WTC11 (cell line): ENCODE results near the gene CFAP100.

Experiments used
- ELF4 ChIP-seq: sonication (generic); formaldehyde crosslinking; IDR thresholded peaks from 2 replicates; pipeline ENCODE4 v1.8.1; 2022; ENCODE audit warnings: low read depth, mild to moderate bottlenecking, moderate library complexity, missing genetic modification reagents
- TCF7 ChIP-seq: sonication (generic); formaldehyde crosslinking; IDR thresholded peaks from 2 replicates; pipeline ENCODE4 v1.8.0; 2022; ENCODE audit warnings: mild to moderate bottlenecking, low read depth, missing genetic modification reagents, moderate library complexity
- TEAD4 ChIP-seq: sonication (generic); formaldehyde crosslinking; IDR thresholded peaks from 2 replicates; pipeline ENCODE4 v1.8.0; 2022; ENCODE audit warnings: mild to moderate bottlenecking, missing genetic modification reagents
- TF ChIP-seq, protein P1 (sequence below): fragments of 200-600 bp; IDR thresholded peaks from 2 replicates; pipeline ENCODE4 v1.8.0; 2022; ENCODE audit warnings: antibody characterized with exemption
- TF ChIP-seq, protein P2 (sequence below): sonication (generic); formaldehyde crosslinking; IDR thresholded peaks from 2 replicates; pipeline ENCODE4 v1.8.0; 2022; ENCODE audit warnings: mild to moderate bottlenecking, missing genetic modification reagents
- TF ChIP-seq, protein P3 (sequence below): sonication (generic); formaldehyde crosslinking; IDR thresholded peaks from 2 replicates; pipeline ENCODE4 v1.8.1; 2023; ENCODE audit warnings: mild to moderate bottlenecking, missing genetic modification reagents, moderate library complexity
- TF ChIP-seq, protein P4 (sequence below): sonication (generic); formaldehyde crosslinking; IDR thresholded peaks from 2 replicates; pipeline ENCODE4 v1.8.0; 2023; ENCODE audit warnings: missing genetic modification reagents

DNA sequence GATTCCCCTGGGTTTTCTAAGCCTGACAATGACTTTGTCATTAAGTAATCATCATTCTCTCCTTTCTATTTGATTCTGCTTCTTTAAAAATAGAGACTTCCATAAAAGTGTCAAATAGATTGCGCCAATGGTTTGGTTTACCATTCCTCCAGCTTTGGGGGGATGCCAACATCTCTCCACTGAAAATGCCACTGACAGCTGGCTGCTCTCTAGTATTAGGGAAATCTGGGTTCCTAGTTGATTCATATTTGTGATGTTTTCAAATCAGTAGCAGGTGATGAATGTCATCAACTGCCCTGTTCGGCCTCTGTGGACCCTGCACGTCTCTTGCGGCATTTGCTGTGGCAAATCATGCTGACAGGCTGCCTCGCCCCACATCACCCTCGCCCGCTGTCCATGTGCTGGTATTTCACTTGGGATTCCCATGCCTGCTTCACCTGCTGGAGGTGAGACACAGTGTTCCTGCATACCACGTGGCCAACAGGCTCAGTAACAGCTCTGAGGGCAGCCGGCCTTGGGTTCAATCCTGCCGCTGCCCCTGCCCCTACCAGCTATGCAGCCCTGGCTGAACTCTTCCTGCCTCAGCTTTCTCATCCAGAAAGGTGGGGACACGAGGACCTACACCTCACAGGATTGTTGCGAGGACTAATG is 52.9 kb downstream of the CFAP100 start:
- TF ChIP-seq ELF4 (CRISPR knock-in tag) (no peak), TEAD4 (CRISPR knock-in tag) (no peak), TCF7 (CRISPR knock-in tag) (no peak)
- TF ChIP-seq, protein P1, sequence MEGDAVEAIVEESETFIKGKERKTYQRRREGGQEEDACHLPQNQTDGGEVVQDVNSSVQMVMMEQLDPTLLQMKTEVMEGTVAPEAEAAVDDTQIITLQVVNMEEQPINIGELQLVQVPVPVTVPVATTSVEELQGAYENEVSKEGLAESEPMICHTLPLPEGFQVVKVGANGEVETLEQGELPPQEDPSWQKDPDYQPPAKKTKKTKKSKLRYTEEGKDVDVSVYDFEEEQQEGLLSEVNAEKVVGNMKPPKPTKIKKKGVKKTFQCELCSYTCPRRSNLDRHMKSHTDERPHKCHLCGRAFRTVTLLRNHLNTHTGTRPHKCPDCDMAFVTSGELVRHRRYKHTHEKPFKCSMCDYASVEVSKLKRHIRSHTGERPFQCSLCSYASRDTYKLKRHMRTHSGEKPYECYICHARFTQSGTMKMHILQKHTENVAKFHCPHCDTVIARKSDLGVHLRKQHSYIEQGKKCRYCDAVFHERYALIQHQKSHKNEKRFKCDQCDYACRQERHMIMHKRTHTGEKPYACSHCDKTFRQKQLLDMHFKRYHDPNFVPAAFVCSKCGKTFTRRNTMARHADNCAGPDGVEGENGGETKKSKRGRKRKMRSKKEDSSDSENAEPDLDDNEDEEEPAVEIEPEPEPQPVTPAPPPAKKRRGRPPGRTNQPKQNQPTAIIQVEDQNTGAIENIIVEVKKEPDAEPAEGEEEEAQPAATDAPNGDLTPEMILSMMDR, result no peak
- TF ChIP-seq, protein P2, sequence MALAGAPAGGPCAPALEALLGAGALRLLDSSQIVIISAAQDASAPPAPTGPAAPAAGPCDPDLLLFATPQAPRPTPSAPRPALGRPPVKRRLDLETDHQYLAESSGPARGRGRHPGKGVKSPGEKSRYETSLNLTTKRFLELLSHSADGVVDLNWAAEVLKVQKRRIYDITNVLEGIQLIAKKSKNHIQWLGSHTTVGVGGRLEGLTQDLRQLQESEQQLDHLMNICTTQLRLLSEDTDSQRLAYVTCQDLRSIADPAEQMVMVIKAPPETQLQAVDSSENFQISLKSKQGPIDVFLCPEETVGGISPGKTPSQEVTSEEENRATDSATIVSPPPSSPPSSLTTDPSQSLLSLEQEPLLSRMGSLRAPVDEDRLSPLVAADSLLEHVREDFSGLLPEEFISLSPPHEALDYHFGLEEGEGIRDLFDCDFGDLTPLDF, result no peak
- TF ChIP-seq, protein P3, sequence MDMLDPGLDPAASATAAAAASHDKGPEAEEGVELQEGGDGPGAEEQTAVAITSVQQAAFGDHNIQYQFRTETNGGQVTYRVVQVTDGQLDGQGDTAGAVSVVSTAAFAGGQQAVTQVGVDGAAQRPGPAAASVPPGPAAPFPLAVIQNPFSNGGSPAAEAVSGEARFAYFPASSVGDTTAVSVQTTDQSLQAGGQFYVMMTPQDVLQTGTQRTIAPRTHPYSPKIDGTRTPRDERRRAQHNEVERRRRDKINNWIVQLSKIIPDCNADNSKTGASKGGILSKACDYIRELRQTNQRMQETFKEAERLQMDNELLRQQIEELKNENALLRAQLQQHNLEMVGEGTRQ (CRISPR knock-in tag), result no peak
- TF ChIP-seq, protein P4, sequence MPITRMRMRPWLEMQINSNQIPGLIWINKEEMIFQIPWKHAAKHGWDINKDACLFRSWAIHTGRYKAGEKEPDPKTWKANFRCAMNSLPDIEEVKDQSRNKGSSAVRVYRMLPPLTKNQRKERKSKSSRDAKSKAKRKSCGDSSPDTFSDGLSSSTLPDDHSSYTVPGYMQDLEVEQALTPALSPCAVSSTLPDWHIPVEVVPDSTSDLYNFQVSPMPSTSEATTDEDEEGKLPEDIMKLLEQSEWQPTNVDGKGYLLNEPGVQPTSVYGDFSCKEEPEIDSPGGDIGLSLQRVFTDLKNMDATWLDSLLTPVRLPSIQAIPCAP (CRISPR knock-in tag), result no peak
